K562 (cell line): ENCODE measurements around the gene SCARF2. TPM values are rescaled to one million over a fixed set of nuclear protein-coding genes. Genes with fewer than 3 reads are reported as not detected.

Experiments
- ATF7 ChIP-seq: fragments of 450-650 bp; IDR thresholded peaks from 2 replicates; pipeline ENCODE4 v1.7.1; 2014; ENCODE audit warnings: mild to moderate bottlenecking, moderate library complexity
- JUN ChIP-seq, 2 experiments: sonication (generic) in 1 of 2; formaldehyde crosslinking in 1 of 2; IDR thresholded peaks; 2 replicates each; pipeline versions ENCODE4 v1.6.1 to v1.8.0; 2012 to 2022; ENCODE audit warnings: borderline replicate concordance in 2 of 2, mild to moderate bottlenecking in 2 of 2, improper control_type of control experiment in 1 of 2, low read depth in 1 of 2, low read length in 1 of 2, missing genetic modification reagents in 1 of 2
- KLF13 ChIP-seq: fragments of 450-650 bp; IDR thresholded peaks from 2 replicates; pipeline ENCODE4 v1.6.1; 2016; ENCODE audit warnings: missing genetic modification characterization, low read depth, mild to moderate bottlenecking, missing compliant biosample characterization, moderate library complexity, borderline replicate concordance
- MED1 ChIP-seq: sonication (generic); formaldehyde crosslinking; IDR thresholded peaks from 2 replicates; pipeline ENCODE4 v1.8.1; 2023; ENCODE audit warnings: missing genetic modification reagents, borderline replicate concordance
- MLX ChIP-seq, 2 experiments: fragments of 450-650 bp in 1 of 2; sonication (generic) in 1 of 2; formaldehyde crosslinking; conservative IDR thresholded peaks; 2 replicates each; pipeline versions ENCODE4 v1.4.0 to v1.8.1; 2020 to 2022; ENCODE audit warnings: mild to moderate bottlenecking in 1 of 2, missing genetic modification reagents in 1 of 2
- NFIC ChIP-seq: fragments of 450-650 bp; IDR thresholded peaks from 2 replicates; pipeline ENCODE4 v1.6.1; 2017; ENCODE audit warnings: mild to moderate bottlenecking, inconsistent platforms
- RBM15 ChIP-seq: fragments of 200-400 bp; formaldehyde crosslinking; IDR thresholded peaks from 2 replicates; pipeline ENCODE4 v1.6.1; 2018; ENCODE audit warnings: mild to moderate bottlenecking, low read length, moderate library complexity; ENCODE audit not compliant: insufficient read depth
- RNF2 ChIP-seq: sonication (generic); IDR thresholded peaks from 2 replicates; pipeline ENCODE4 v1.6.1; 2016
- SIX5 ChIP-seq, 2 experiments: IDR thresholded peaks; 2 replicates each; pipeline ENCODE4 v1.6.1; 2011; ENCODE audit warnings: low read length in 2 of 2, borderline replicate concordance in 1 of 2, low read depth in 1 of 2, mild to moderate bottlenecking in 1 of 2, moderate library complexity in 1 of 2; ENCODE audit not compliant: insufficient read depth in 1 of 2
- SPI1 ChIP-seq: IDR thresholded peaks from 2 replicates; pipeline ENCODE4 v1.6.1; 2011; ENCODE audit warnings: low read depth, low read length, control low read depth, borderline replicate concordance
- TAF15 ChIP-seq: fragments of 200-400 bp; formaldehyde crosslinking; IDR thresholded peaks from 2 replicates; pipeline ENCODE4 v1.6.1; 2017; ENCODE audit warnings: mild to moderate bottlenecking, low read depth, low read length, moderate library complexity
- U2AF1 ChIP-seq: fragments of 200-400 bp; formaldehyde crosslinking; optimal IDR thresholded peaks from 2 replicates; pipeline ENCODE3; 2017; ENCODE audit warnings: mild to moderate bottlenecking, low read depth, low read length, moderate library complexity
- XRCC4 ChIP-seq: IDR thresholded peaks from one replicate; pipeline ENCODE4 v1.6.1; 2011; ENCODE audit not compliant: insufficient read depth, insufficient read length; ENCODE audit errors: extremely low read depth
- ZNF174 ChIP-seq: fragments of 250-450 bp; sonication (Bioruptor Pico); IDR thresholded peaks from 2 replicates; pipeline ENCODE4 v1.4.0; 2020; ENCODE audit warnings: mild to moderate bottlenecking
- ZNF197 ChIP-seq: fragments of 200-800 bp; sonication (Bioruptor generic); IDR thresholded peaks from 2 replicates; pipeline ENCODE4 v1.6.1; 2016; ENCODE audit warnings: low read depth, missing genetic modification characterization, missing compliant biosample characterization
- ZNF511 ChIP-seq: sonication (generic); formaldehyde crosslinking; IDR thresholded peaks from 2 replicates; pipeline ENCODE4 v1.8.0; 2022; ENCODE audit warnings: mild to moderate bottlenecking, missing genetic modification reagents
- polyA plus RNA-seq, 8 experiments: library from polyadenylated mRNA; depleted of rRNA in 4 of 8; stranded (reverse) in 5 of 8; unstranded in 3 of 8; fragments of >200 nt; fragmentation: Nextera tagmentation in 2 of 8; fragmentation: Illumina TruSeq in 1 of 8; extraction: Ambion mirVana in 2 of 8; extraction: Trizol in 1 of 8; gene quantifications; 2 replicates each; pipeline versions ENCODE4 v1.2.1 to v1.2.3, GENCODE V29; 2011 to 2014; ENCODE audit warnings: inconsistent platforms in 1 of 8, missing spikeins in 1 of 8
- total RNA-seq, 7 experiments: library from RNA; depleted of rRNA in 6 of 7; stranded (reverse); fragments of >200 nt in 6 of 7; fragmentation: Illumina TruSeq in 2 of 7; extraction: Trizol in 2 of 7; gene quantifications; 2 replicates each; pipeline versions ENCODE4 v1.2.1 to v1.2.3, GENCODE V29; 2011 to 2021; ENCODE audit warnings: low replicate concordance in 1 of 7
- TF ChIP-seq, protein P1 (sequence below): sonication (generic); formaldehyde crosslinking; IDR thresholded peaks from 2 replicates; pipeline ENCODE4 v1.8.0; 2022; ENCODE audit warnings: mild to moderate bottlenecking, missing genetic modification reagents

SCARF2 gene
- total and polyA plus RNA-seq, 9 of the 15 experiments (the other 6 are each of a cell fraction or from before 2014, with no cell fraction given) = 0.06 to 0.32 (median 0.21) TPM; not detected in 5

GRCh38 chr22:20441631-20442484, 4.2 kb upstream of the SCARF2 start (continued):
- TF ChIP-seq RNF2 (no peak), MLX (CRISPR knock-in tag; conservative IDR thresholded peaks at IDR 0.05) (peak in 1 of 2 experiments; percentile 35; a peak in 1 of 4 replicates), ATF7 (peak; percentile 86), ZNF174 (CRISPR knock-in tag) (no peak), NFIC (no peak), JUN (IDR thresholded peaks at IDR 0.05; ENCODE audit: borderline replicate concordance, low read depth, low read length) (no peak), JUN (CRISPR knock-in tag; IDR thresholded peaks at IDR 0.05; ENCODE audit: borderline replicate concordance) (peak; percentile 90; the same call in 1 of the 2 replicates), XRCC4 (no peak), U2AF1 (no peak), KLF13 (tag) (no peak), RBM15 (no peak), SIX5 (IDR thresholded peaks at IDR 0.05; ENCODE audit: borderline replicate concordance in 1 of 2, insufficient read depth in 1 of 2, low read depth in 1 of 2, low read length in 2 of 2) (no peak), TAF15 (0 out of 2 replicates have a peak, but pooled peaks have one; percentile 52), ZNF511 (CRISPR knock-in tag) (0 out of 2 replicates have a peak, but pooled peaks have one; percentile 17), SPI1 (peak; percentile 46; the same call in 1 of the 2 replicates), MED1 (CRISPR knock-in tag) (no peak), ZNF197 (CRISPR knock-in tag) (no peak)
- TF ChIP-seq, protein P1, sequence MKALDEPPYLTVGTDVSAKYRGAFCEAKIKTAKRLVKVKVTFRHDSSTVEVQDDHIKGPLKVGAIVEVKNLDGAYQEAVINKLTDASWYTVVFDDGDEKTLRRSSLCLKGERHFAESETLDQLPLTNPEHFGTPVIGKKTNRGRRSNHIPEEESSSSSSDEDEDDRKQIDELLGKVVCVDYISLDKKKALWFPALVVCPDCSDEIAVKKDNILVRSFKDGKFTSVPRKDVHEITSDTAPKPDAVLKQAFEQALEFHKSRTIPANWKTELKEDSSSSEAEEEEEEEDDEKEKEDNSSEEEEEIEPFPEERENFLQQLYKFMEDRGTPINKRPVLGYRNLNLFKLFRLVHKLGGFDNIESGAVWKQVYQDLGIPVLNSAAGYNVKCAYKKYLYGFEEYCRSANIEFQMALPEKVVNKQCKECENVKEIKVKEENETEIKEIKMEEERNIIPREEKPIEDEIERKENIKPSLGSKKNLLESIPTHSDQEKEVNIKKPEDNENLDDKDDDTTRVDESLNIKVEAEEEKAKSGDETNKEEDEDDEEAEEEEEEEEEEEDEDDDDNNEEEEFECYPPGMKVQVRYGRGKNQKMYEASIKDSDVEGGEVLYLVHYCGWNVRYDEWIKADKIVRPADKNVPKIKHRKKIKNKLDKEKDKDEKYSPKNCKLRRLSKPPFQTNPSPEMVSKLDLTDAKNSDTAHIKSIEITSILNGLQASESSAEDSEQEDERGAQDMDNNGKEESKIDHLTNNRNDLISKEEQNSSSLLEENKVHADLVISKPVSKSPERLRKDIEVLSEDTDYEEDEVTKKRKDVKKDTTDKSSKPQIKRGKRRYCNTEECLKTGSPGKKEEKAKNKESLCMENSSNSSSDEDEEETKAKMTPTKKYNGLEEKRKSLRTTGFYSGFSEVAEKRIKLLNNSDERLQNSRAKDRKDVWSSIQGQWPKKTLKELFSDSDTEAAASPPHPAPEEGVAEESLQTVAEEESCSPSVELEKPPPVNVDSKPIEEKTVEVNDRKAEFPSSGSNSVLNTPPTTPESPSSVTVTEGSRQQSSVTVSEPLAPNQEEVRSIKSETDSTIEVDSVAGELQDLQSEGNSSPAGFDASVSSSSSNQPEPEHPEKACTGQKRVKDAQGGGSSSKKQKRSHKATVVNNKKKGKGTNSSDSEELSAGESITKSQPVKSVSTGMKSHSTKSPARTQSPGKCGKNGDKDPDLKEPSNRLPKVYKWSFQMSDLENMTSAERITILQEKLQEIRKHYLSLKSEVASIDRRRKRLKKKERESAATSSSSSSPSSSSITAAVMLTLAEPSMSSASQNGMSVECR = peak; percentile 78; the same call in 1 of the 2 replicates
- TF ChIP-seq, all 486 proteins: peak for 33
